ENCODE results near the gene HOMER2. TPM values are rescaled to one million over a fixed set of nuclear protein-coding genes. Genes with fewer than 3 reads are reported as not detected.

The HOMER2 gene
- total RNA-seq, 1 experiment from 2014 or later = 14.2 TPM

GRCh38 chr15:82832601-82833361 lies 119.7 kb downstream of the HOMER2 start:
- Histone ChIP-seq H4K8ac (replicated peaks; ENCODE audit: insufficient read length, low read depth, low read length) (no peak overlapping the region), H3K79me1 (ENCODE audit: insufficient read depth, low read depth, low read length, poor library complexity, severe bottlenecking) (no peaks in the 10 kb centered on the region), H3K4me1 (ENCODE audit: insufficient read depth, low read length) (no peaks in the 10 kb centered on the region), H3K4me2 (ENCODE audit: insufficient read depth, insufficient read length, low read length) (no peak overlapping the region), H3K9ac (ENCODE audit: extremely low read depth, insufficient read length, low read length) (no peak overlapping the region), H2BK120ac (ENCODE audit: low read depth, low read length, poor library complexity, severe bottlenecking) (no peak overlapping the region), H4K91ac (ENCODE audit: insufficient read length, low read depth, low read length) (no peak overlapping the region), H2BK5ac (ENCODE audit: insufficient read length, low read length) (no peak overlapping the region), H2BK12ac (ENCODE audit: insufficient read length, low read depth, low read length) (no peak overlapping the region), H2AK5ac (ENCODE audit: insufficient read length, low read length) (no peak overlapping the region), H2AFZ (ENCODE audit: low read length) (no peak overlapping the region), H3K27me3 (ENCODE audit: insufficient read depth, low read length) (no peaks in the 10 kb centered on the region), H4K5ac (ENCODE audit: insufficient read length, low read depth, low read length) (no peak overlapping the region), H3K18ac (ENCODE audit: insufficient read length, low read depth, low read length) (no peak overlapping the region), H4K20me1 (ENCODE audit: control insufficient read depth, insufficient read depth, insufficient read length) (no peaks in the 10 kb centered on the region), H3K79me2 (ENCODE audit: insufficient read depth, low read length) (no peaks in the 10 kb centered on the region), H3K23me2 (ENCODE audit: insufficient read length, low read depth, low read length, poor library complexity, severe bottlenecking) (no peaks in the 10 kb centered on the region), H3K27ac (ENCODE audit: insufficient read length, low read depth, low read length) (no peak overlapping the region), H2BK20ac (ENCODE audit: low read depth, low read length, poor library complexity, severe bottlenecking) (no peak overlapping the region), H3K4ac (ENCODE audit: low read depth, low read length) (no peak overlapping the region), H3K56ac (ENCODE audit: insufficient read length, low read depth, low read length) (no peak overlapping the region), H3K9me3 (ENCODE audit: control insufficient read depth, low read depth, low read length) (no peaks in the 10 kb centered on the region), H3K23ac (ENCODE audit: insufficient read length, low read depth, low read length) (no peak overlapping the region), H3K14ac (ENCODE audit: insufficient read depth, low read length) (no peak overlapping the region), H3T11ph (ENCODE audit: low read length) (no peak overlapping the region), H2BK15ac (ENCODE audit: low read depth, low read length) (no peak overlapping the region)
- Mint-ChIP-seq H3K36me3 (ENCODE audit: insufficient read depth in 1 of 3, low read depth in 3 of 3) (peaks cover 18 to 60% (median 35%) of the 10 kb centered on the region in 3 experiments; a peak in 6 of 7 replicates), H3K27me3 (ENCODE audit: low read depth) (no peaks in the 10 kb centered on the region), H3K4me1 (no peaks in the 10 kb centered on the region), H3K4me3 (no peak overlapping the region), H3K27ac (no peak overlapping the region; a peak in 1 of 7 replicates), H3K9me3 (no peaks in the 10 kb centered on the region)
- TF ChIP-seq CTCF (conservative IDR thresholded peaks at IDR 0.05) = no peak; the same call in 2 of the 3 replicates
- WGBS (ENCODE audit: extremely low coverage, insufficient read length, low lambda C conversion rate) = no CpG with 5 or more reads among the region's 13 CpGs
- DNase-seq = no peak

Measured in H9 (cell line).